HepG2 (cell line): ENCODE results near the gene TIMM13. TPM values are rescaled to one million over a fixed set of nuclear protein-coding genes. Genes with fewer than 3 reads are reported as not detected.

Experiments used
- ARID5B ChIP-seq: IDR thresholded peaks from 2 replicates; pipeline ENCODE4 v1.4.0; 2020; ENCODE audit warnings: mild to moderate bottlenecking, missing genetic modification reagents
- MBNL3 ChIP-seq: fragments of 250-450 bp; sonication (Bioruptor Pico); conservative IDR thresholded peaks from 2 replicates; pipeline ENCODE4 v1.8.0; 2022; ENCODE audit warnings: mild to moderate bottlenecking, inconsistent platforms
- MIER3 ChIP-seq: IDR thresholded peaks from 2 replicates; pipeline ENCODE4 v1.6.1; 2016; ENCODE audit warnings: missing compliant biosample characterization, borderline replicate concordance
- PAWR ChIP-seq: sonication (generic); formaldehyde crosslinking; IDR thresholded peaks from 2 replicates; pipeline ENCODE4 v1.4.0; 2020; ENCODE audit warnings: missing genetic modification reagents, mild to moderate bottlenecking, borderline replicate concordance
- RNF2 ChIP-seq: fragments of 450-650 bp; conservative IDR thresholded peaks from 2 replicates; pipeline ENCODE4 v1.6.1; 2016; ENCODE audit warnings: low read depth
- ZNF609 ChIP-seq: sonication (generic); formaldehyde crosslinking; IDR thresholded peaks from 2 replicates; pipeline ENCODE4 v1.4.0; 2020; ENCODE audit warnings: mild to moderate bottlenecking, missing genetic modification reagents, borderline replicate concordance
- ZNF781 ChIP-seq: sonication (generic); formaldehyde crosslinking; IDR thresholded peaks from 2 replicates; pipeline ENCODE4 v1.5.1; 2020; ENCODE audit warnings: borderline replicate concordance, mild to moderate bottlenecking, missing genetic modification reagents; ENCODE audit errors: not compliant biosample characterization
- polyA plus RNA-seq, 8 experiments: library from polyadenylated mRNA; depleted of rRNA in 3 of 8; stranded (reverse) in 7 of 8; unstranded in 1 of 8; fragments of >200 nt; fragmentation: Illumina TruSeq in 4 of 8; extraction: Trizol in 4 of 8; gene quantifications; 2 replicates each; pipeline versions ENCODE4 v1.2.1 to v1.2.3, GENCODE V29; 2011 to 2016; ENCODE audit warnings: low read depth in 4 of 8, missing spikeins in 1 of 8, mixed read lengths in 1 of 8; ENCODE audit not compliant: insufficient read depth in 1 of 8
- total RNA-seq, 5 experiments: library from RNA; depleted of rRNA; stranded (reverse); fragments of >200 nt; fragmentation: Illumina TruSeq; extraction: Trizol; gene quantifications; 2 replicates each; pipeline ENCODE4 v1.2.3, GENCODE V29; 2016; ENCODE audit warnings: low read depth in 1 of 5
- TF ChIP-seq, protein P1 (sequence below): sonication (generic); formaldehyde crosslinking; IDR thresholded peaks from 2 replicates; pipeline ENCODE4 v1.5.1; 2020; ENCODE audit warnings: mild to moderate bottlenecking, missing genetic modification reagents, borderline replicate concordance
- TF ChIP-seq, protein P2 (sequence below): sonication (generic); formaldehyde crosslinking; IDR thresholded peaks from 2 replicates; pipeline ENCODE4 v1.8.0; 2022; ENCODE audit warnings: missing genetic modification reagents, mild to moderate bottlenecking, moderate library complexity, borderline replicate concordance

TIMM13 gene
- total and polyA plus RNA-seq, 2 of the 13 experiments (the other 11 are each of a cell fraction or from before 2014, with no cell fraction given) = 48.4 to 108 TPM

DNA sequence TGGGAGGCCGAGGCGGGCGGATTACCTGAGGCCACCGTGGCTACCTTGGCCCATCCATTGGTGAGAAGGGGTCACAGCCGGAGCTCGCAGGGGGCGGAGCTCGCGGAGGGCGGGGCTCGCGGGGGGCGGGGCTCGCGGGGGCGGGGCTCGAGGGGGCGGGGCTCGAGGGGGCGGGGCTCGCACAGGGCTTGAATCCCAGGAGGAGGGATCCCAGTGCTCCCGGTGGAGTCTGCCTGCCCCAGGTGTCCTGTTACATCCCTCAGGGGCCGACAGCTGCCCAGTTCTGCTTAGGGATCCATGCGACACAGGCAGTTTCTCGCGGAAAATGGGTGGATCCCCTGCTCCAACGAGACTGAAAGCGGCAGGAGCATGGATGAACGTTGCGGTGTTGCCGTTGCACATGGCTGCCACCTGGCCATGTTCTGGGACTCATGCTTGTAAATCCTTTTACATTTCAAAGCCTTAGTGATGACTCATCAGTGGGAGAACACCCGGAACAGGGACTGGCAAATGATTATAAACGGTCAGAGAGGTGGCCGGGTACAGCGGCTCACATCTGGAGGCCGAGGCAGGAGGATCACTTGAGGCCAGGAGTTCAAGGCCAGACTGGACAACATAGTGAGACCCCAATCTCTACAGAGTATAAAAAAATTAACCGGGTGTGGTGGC lies 42.2 kb downstream of the TIMM13 start (continued):
- TF ChIP-seq, protein P1, sequence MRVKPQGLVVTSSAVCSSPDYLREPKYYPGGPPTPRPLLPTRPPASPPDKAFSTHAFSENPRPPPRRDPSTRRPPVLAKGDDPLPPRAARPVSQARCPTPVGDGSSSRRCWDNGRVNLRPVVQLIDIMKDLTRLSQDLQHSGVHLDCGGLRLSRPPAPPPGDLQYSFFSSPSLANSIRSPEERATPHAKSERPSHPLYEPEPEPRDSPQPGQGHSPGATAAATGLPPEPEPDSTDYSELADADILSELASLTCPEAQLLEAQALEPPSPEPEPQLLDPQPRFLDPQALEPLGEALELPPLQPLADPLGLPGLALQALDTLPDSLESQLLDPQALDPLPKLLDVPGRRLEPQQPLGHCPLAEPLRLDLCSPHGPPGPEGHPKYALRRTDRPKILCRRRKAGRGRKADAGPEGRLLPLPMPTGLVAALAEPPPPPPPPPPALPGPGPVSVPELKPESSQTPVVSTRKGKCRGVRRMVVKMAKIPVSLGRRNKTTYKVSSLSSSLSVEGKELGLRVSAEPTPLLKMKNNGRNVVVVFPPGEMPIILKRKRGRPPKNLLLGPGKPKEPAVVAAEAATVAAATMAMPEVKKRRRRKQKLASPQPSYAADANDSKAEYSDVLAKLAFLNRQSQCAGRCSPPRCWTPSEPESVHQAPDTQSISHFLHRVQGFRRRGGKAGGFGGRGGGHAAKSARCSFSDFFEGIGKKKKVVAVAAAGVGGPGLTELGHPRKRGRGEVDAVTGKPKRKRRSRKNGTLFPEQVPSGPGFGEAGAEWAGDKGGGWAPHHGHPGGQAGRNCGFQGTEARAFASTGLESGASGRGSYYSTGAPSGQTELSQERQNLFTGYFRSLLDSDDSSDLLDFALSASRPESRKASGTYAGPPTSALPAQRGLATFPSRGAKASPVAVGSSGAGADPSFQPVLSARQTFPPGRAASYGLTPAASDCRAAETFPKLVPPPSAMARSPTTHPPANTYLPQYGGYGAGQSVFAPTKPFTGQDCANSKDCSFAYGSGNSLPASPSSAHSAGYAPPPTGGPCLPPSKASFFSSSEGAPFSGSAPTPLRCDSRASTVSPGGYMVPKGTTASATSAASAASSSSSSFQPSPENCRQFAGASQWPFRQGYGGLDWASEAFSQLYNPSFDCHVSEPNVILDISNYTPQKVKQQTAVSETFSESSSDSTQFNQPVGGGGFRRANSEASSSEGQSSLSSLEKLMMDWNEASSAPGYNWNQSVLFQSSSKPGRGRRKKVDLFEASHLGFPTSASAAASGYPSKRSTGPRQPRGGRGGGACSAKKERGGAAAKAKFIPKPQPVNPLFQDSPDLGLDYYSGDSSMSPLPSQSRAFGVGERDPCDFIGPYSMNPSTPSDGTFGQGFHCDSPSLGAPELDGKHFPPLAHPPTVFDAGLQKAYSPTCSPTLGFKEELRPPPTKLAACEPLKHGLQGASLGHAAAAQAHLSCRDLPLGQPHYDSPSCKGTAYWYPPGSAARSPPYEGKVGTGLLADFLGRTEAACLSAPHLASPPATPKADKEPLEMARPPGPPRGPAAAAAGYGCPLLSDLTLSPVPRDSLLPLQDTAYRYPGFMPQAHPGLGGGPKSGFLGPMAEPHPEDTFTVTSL = 0 out of 2 replicates have a peak, but pooled peaks have one; percentile 39
- TF ChIP-seq RNF2 (peak; percentile 81; the same call in 1 of the 2 replicates), PAWR (CRISPR knock-in tag) (no peak), ARID5B (CRISPR knock-in tag) (peak; percentile 47; the same call in 1 of the 2 replicates), ZNF609 (no peak; the same call in 1 of the 2 replicates), MBNL3 (no peak), MIER3 (CRISPR knock-in tag) (peak; percentile 28; the same call in 1 of the 2 replicates), ZNF781 (CRISPR knock-in tag) (no peak)
- TF ChIP-seq, protein P2, sequence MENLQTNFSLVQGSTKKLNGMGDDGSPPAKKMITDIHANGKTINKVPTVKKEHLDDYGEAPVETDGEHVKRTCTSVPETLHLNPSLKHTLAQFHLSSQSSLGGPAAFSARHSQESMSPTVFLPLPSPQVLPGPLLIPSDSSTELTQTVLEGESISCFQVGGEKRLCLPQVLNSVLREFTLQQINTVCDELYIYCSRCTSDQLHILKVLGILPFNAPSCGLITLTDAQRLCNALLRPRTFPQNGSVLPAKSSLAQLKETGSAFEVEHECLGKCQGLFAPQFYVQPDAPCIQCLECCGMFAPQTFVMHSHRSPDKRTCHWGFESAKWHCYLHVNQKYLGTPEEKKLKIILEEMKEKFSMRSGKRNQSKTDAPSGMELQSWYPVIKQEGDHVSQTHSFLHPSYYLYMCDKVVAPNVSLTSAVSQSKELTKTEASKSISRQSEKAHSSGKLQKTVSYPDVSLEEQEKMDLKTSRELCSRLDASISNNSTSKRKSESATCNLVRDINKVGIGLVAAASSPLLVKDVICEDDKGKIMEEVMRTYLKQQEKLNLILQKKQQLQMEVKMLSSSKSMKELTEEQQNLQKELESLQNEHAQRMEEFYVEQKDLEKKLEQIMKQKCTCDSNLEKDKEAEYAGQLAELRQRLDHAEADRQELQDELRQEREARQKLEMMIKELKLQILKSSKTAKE = no peak
